ENCODE results near the gene METTL9. TPM values are rescaled to one million over a fixed set of nuclear protein-coding genes. Genes with fewer than 3 reads are reported as not detected.

Gene METTL9
- total and polyA plus RNA-seq, 9 of the 15 experiments (the other 6 are each of a cell fraction or from before 2014, with no cell fraction given), result 12.2 to 107 (median 79.1) TPM

DNA sequence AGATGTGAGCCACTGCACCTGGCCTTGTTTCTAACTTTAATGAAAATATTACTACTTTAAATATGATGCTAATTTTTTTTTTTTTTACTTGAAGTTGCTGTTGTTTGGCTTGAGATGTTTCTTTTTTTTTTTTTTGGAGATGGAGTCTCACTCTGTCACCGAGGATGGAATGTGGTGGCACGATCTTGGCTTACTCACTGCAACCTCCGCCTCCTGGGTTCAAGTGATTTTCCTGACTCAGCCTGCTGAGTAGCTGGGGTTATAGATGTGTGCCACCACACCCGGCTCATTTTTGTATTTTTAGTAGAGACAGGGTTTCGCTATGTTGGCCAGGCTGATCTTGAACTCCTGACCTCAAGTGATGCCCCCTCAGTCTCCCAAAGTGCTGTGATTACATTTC lies 29.4 kb downstream of the METTL9 start:
- intact Hi-C loops (cut with micrococcal nuclease), result no loop called here
- Histone ChIP-seq H3K4me1 (replicated peaks in 1 of 2; ENCODE audit: control insufficient read depth in 2 of 2, insufficient read depth in 2 of 2, low read length in 2 of 2) (0 out of 5 replicates have a peak, but pooled peaks cover 0 to 3% of the 10 kb centered on the region in 2 experiments), H3K27me3 (ENCODE audit: control insufficient read depth in 2 of 2, insufficient read depth in 2 of 2, low read length in 2 of 2) (no peaks in the 10 kb centered on the region), H3K79me2 (ENCODE audit: control insufficient read depth, insufficient read depth, low read length) (no peaks in the 10 kb centered on the region), H2AFZ (ENCODE audit: low read depth, low read length) (no peak overlapping the region), H3K36me3 (ENCODE audit: control insufficient read depth, insufficient read depth, low read length) (peaks cover 49% of the 10 kb centered on the region; the same call in 2 of the 3 replicates), H3K9ac (ENCODE audit: insufficient read depth in 1 of 2, low read depth in 2 of 2, low read length in 2 of 2) (no peak overlapping the region), H3K4me3 (no peak overlapping the region), H3K4me2 (ENCODE audit: insufficient read depth, low read length) (no peak overlapping the region), H3K9me3 (replicated peaks; ENCODE audit: control insufficient read depth, insufficient read depth, low read depth, low read length) (peaks cover 2% of the 10 kb centered on the region; the same call in 1 of the 2 replicates), H4K20me1 (replicated peaks; ENCODE audit: control insufficient read depth, insufficient read depth, low read length) (no peaks in the 10 kb centered on the region), H3K27ac (ENCODE audit: extremely low read depth, low read depth, low read length) (no peak overlapping the region), H3K9me1 (ENCODE audit: control insufficient read depth, insufficient read depth, low read length) (no peaks in the 10 kb centered on the region)
- ChIA-PET POLR2A (no interaction called here), CTCF (ENCODE audit: low intra/inter-chr PET ratio) (no interaction called here)
- BruUV-seq (replicated peaks), result no TSS peak
- TF ChIP-seq TFAM (CRISPR knock-in tag; conservative IDR thresholded peaks at IDR 0.05) (no peak), MAZ (CRISPR knock-in tag; conservative IDR thresholded peaks at IDR 0.05 in 1 of 2, IDR thresholded peaks at IDR 0.05 in 1 of 2) (no peak), STAT5B (CRISPR knock-in tag; IDR thresholded peaks at IDR 0.05) (no peak), ZNF217 (CRISPR knock-in tag; IDR thresholded peaks at IDR 0.05) (no peak), ZNF253 (CRISPR knock-in tag; conservative IDR thresholded peaks at IDR 0.05) (no peak), ADNP (tag; IDR thresholded peaks at IDR 0.05) (no peak), XRCC5 (IDR thresholded peaks at IDR 0.05; ENCODE audit: low read depth, low read length) (no peak), HDAC2 (IDR thresholded peaks at IDR 0.05) (no peak), ZNF347 (CRISPR knock-in tag; IDR thresholded peaks at IDR 0.05; ENCODE audit: low read depth) (no peak), MEF2A (IDR thresholded peaks at IDR 0.05; ENCODE audit: control insufficient read depth, low read depth, low read length) (no peak), KDM1A (IDR thresholded peaks at IDR 0.05) (no peak), KDM2B (CRISPR knock-in tag; IDR thresholded peaks at IDR 0.05) (no peak), RNF2 (IDR thresholded peaks at IDR 0.05) (no peak), KLF10 (CRISPR knock-in tag; IDR thresholded peaks at IDR 0.05) (no peak), ESRRB (CRISPR knock-in tag; IDR thresholded peaks at IDR 0.05; ENCODE audit: borderline replicate concordance) (no peak), ZNF609 (CRISPR knock-in tag; IDR thresholded peaks at IDR 0.05; ENCODE audit: borderline replicate concordance) (no peak)
- TF ChIP-seq, protein P1, sequence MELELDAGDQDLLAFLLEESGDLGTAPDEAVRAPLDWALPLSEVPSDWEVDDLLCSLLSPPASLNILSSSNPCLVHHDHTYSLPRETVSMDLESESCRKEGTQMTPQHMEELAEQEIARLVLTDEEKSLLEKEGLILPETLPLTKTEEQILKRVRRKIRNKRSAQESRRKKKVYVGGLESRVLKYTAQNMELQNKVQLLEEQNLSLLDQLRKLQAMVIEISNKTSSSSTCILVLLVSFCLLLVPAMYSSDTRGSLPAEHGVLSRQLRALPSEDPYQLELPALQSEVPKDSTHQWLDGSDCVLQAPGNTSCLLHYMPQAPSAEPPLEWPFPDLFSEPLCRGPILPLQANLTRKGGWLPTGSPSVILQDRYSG (tag; conservative IDR thresholded peaks at IDR 0.05; ENCODE audit: low read depth), result no peak
- WGBS (ENCODE audit: insufficient coverage, low coverage, missing lambda C conversion rate), result 96% methylated on average over 3 of the region's 5 CpGs
- ATAC-seq, result no peak
- in situ Hi-C loops (cut with MboI), result no loop called here
- FAIRE-seq, result no peak
- DNase-seq (ENCODE audit: extremely low read depth in 1 of 4, low spot score in 3 of 4), result no peak

All from K562 (cell line).